ENCODE measurements around the gene AKR1C3. TPM values are rescaled to one million over a fixed set of nuclear protein-coding genes. Genes with fewer than 3 reads are reported as not detected.
"Not testable (repeated sequence)": the region's sequence is repeated elsewhere in the genome, so short reads cannot be mapped to it uniquely, and the experiment has no call there.

Gene AKR1C3
- total RNA-seq, 1 experiment from 2014 or later: 3.0 TPM

DNA sequence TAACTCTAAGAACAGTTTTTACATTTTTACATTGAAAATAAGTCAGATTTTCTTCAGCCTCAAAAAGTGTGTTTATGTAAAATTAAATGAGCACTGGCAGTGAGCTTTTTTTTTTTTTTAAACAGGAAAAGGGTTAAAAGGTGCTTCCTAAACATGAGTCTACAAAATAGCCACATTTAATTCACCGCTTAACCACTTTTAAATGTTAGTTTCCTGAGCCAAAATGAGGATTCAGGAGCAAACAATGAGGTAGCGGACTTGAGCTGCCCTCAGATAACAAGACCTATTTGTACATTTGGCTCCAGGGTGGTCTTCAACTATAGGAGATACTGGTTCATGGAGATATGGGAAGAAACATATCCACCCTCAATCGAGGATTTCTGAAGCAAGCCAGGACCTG, 22.8 kb downstream of the AKR1C3 start:
- H3K4me1 ChIP-seq (ENCODE audit: control insufficient read depth in 1 of 2, insufficient read depth in 2 of 2, low read length in 2 of 2): no peaks in the 10 kb centered on the region
- ChIA-PET RAD21 (ENCODE audit: low non-redundant PET in 1 of 2, low total read pairs in 2 of 2, uncharacterized antibody in 2 of 2, unreplicated experiment in 2 of 2) (no interaction called here), CTCF (no interaction called here), POLR2A (no interaction called here)
- H2AFZ ChIP-seq (ENCODE audit: low read depth, low read length, poor library complexity, severe bottlenecking): no peak overlapping the region
- H3K27ac ChIP-seq (ENCODE audit: low read depth, low read length): no peak overlapping the region
- intact Hi-C loops (cut with micrococcal nuclease): no loop called here
- TF ChIP-seq, protein P1, sequence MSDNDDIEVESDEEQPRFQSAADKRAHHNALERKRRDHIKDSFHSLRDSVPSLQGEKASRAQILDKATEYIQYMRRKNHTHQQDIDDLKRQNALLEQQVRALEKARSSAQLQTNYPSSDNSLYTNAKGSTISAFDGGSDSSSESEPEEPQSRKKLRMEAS (IDR thresholded peaks at IDR 0.05): no peak
- TF ChIP-seq EGR1 (IDR thresholded peaks at IDR 0.05; ENCODE audit: low read depth) (no peak), EZH2 (IDR thresholded peaks at IDR 0.05) (no peak)
- TF ChIP-seq, protein P2, sequence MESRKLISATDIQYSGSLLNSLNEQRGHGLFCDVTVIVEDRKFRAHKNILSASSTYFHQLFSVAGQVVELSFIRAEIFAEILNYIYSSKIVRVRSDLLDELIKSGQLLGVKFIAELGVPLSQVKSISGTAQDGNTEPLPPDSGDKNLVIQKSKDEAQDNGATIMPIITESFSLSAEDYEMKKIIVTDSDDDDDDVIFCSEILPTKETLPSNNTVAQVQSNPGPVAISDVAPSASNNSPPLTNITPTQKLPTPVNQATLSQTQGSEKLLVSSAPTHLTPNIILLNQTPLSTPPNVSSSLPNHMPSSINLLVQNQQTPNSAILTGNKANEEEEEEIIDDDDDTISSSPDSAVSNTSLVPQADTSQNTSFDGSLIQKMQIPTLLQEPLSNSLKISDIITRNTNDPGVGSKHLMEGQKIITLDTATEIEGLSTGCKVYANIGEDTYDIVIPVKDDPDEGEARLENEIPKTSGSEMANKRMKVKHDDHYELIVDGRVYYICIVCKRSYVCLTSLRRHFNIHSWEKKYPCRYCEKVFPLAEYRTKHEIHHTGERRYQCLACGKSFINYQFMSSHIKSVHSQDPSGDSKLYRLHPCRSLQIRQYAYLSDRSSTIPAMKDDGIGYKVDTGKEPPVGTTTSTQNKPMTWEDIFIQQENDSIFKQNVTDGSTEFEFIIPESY (IDR thresholded peaks at IDR 0.05; ENCODE audit: extremely low read depth, insufficient replicate concordance, low read length): no peak
- H3K4me2 ChIP-seq (ENCODE audit: low read length): no peak overlapping the region
- DNase-seq (ENCODE audit: low read depth, low spot score) (no peak), ATAC-seq (no peak)
- BruUV-seq (replicated peaks): no TSS peak
- H3K79me2 ChIP-seq (ENCODE audit: insufficient read depth, low read length): no peaks in the 10 kb centered on the region
- H3K36me3 ChIP-seq (ENCODE audit: control insufficient read depth in 1 of 2, insufficient read depth in 2 of 2, low read length in 2 of 2): no peaks in the 10 kb centered on the region
- no peak overlapping the region for H3K4me3 ChIP-seq (replicated peaks in 1 of 2; ENCODE audit: low read depth in 1 of 2, low read length in 2 of 2)
- H3K27me3 ChIP-seq (ENCODE audit: insufficient read depth, low read length): no peaks in the 10 kb centered on the region
- no peaks in the 10 kb centered on the region for H3K9me2 ChIP-seq (ENCODE audit: insufficient read depth)
- H3K9me3 ChIP-seq (ENCODE audit: control insufficient read depth in 1 of 2, insufficient read depth in 1 of 2, low read depth in 1 of 2, low read length in 2 of 2): no peaks in the 10 kb centered on the region; a peak in 1 of 4 replicates
- H3K9ac ChIP-seq (ENCODE audit: low read length): no peak overlapping the region
- H4K20me1 ChIP-seq (ENCODE audit: insufficient read depth): no peaks in the 10 kb centered on the region

DNA sequence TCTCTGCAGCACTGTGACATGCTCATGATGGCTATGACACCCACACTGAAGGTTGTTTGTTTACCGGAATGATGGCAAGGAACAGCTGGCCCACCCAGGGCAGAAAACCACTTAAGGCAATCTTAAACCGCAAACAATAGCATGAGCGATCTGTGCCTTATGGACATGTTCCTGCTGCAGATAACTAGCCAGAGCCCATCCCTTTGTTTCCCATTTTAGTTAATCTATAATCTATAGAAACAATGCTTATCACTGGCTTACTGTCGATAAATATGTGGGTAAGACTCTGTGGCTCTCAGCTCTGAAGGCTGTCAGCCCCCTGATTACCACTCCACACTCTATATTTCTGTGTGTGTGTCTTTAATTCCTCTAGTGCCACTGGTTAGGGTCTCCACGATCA, 25.8 kb downstream of the AKR1C3 start:
- H3K79me2 ChIP-seq (ENCODE audit: insufficient read depth, low read length); intact Hi-C loops (cut with micrococcal nuclease); H3K4me3 ChIP-seq (replicated peaks in 1 of 2; ENCODE audit: low read depth in 1 of 2, low read length in 2 of 2); DNase-seq (ENCODE audit: low read depth, low spot score); ATAC-seq; CTCF ChIA-PET; H4K20me1 ChIP-seq (ENCODE audit: insufficient read depth); BruUV-seq (replicated peaks); H3K27me3 ChIP-seq (ENCODE audit: insufficient read depth, low read length); H3K27ac ChIP-seq (ENCODE audit: low read depth, low read length); H2AFZ ChIP-seq (ENCODE audit: low read depth, low read length, poor library complexity, severe bottlenecking); H3K36me3 ChIP-seq (ENCODE audit: control insufficient read depth in 1 of 2, insufficient read depth in 2 of 2, low read length in 2 of 2); H3K4me2 ChIP-seq (ENCODE audit: low read length); H3K9ac ChIP-seq (ENCODE audit: low read length); H3K4me1 ChIP-seq (ENCODE audit: control insufficient read depth in 1 of 2, insufficient read depth in 2 of 2, low read length in 2 of 2); RAD21 ChIA-PET (ENCODE audit: low non-redundant PET in 1 of 2, low total read pairs in 2 of 2, uncharacterized antibody in 2 of 2, unreplicated experiment in 2 of 2); H3K9me2 ChIP-seq (ENCODE audit: insufficient read depth); H3K9me3 ChIP-seq (ENCODE audit: control insufficient read depth in 1 of 2, insufficient read depth in 1 of 2, low read depth in 1 of 2, low read length in 2 of 2); POLR2A ChIA-PET: not testable (repeated sequence)
